HG03045 (cell line): ENCODE results near the gene RHOD.

Source experiments
- ATAC-seq: cut with Tn5 transposase; IDR thresholded peaks from one replicate; pipeline ENCODE4 v1.9.1; 2021; ENCODE audit warnings: mild to moderate bottlenecking, moderate library complexity; ENCODE audit not compliant: unreplicated experiment

Gene RHOD, protein sequence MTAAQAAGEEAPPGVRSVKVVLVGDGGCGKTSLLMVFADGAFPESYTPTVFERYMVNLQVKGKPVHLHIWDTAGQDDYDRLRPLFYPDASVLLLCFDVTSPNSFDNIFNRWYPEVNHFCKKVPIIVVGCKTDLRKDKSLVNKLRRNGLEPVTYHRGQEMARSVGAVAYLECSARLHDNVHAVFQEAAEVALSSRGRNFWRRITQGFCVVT

DNA sequence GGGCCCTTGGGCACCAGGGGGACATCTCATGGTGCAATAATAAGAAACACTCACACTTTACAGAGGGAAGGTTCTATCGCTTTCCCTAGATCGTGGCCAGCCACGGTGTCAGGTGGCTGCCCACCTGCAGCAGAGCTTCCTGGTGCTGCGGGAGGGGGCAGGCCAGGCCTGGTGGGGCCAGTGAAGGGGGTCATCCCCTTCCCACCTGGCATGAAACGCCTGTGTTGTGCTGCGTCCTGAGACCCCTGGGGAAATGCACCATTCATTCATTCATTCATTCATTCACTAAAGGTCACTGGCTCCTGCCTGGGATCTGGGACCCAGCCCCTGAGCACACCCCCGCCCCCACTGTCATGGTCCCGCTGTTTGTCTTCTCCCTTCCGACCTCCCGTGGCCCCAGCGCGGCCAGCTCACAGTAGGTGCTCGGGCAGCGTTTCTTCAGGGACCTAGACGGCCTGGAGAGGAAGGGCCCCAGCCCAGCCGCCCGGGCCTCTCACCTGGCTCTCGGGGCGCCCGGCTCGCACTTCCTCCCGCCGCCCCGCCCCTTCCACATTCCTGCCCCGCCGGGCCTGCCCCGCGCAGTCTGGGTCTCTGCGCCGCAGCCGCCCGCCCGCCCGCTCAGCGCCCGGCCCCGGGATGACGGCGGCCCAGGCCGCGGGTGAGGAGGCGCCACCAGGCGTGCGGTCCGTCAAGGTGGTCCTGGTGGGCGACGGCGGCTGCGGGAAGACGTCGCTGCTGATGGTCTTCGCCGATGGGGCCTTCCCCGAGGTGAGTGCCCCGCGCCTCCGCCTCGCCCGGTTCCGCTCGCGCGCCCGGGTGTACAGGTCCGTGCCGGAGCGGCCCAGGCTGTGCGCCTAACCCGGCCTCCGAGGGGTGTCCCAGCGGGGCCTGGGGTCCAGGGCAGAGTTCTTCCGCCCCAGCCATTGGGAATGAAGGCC, at the start of gene RHOD:
Gene RHOD (plus strand): TSS at position 581 of the 938 bp plus-strand sequence. CDS start 56 bp downstream, at position 637.
- ATAC-seq, result no peak

DNA sequence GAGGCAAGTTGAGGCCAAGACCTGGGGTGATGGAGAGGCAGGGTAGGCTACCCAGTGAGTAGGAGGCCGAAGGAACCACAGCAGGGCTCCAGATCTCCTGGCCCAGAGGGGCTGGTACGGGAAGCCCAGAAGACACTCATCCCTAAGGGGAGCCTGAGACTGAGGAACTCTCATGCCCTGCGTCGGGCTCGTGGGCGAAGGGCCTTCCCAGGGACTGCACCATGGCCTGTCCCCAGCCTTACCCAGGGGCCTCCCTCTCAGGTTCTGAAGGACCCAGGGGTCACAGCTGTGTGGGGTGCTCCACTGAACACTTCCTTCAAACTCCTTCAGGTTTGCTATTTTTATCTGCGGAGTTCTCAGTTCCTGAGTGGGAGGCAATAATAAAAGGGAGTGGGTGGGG, 49.5 kb upstream of the RHOD start:
- no peak for ATAC-seq

DNA sequence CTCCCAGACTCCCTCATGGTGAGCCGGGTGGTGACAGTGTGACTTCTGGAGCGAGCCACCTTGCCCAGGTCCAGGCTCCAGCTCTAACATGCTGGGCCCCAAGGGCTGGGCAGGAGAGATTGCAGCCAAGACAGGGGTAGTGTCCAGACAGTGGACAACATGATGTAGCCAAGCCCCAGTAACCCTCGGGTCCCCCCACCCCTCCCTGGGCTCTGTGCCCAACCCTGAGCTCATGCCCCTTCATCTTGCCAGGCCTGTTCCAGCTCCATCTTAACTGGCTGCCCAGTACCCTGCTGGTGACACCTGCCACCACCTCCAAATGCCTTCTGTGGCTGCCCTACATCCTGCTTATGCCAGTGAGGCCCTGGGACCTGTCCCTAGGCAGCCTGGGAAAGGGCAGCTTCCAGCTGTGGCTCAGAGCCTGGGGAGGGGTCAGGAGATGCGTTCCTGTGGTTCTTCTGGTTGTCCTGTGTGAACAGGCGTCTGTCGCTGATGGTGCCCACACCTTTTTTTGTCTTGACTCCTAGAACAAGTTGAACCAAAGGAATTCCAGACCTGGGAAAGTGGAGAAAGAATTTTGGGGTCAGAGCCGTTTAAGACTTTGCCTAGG, 46.2 kb upstream of the RHOD start:
- ATAC-seq, result no peak

DNA sequence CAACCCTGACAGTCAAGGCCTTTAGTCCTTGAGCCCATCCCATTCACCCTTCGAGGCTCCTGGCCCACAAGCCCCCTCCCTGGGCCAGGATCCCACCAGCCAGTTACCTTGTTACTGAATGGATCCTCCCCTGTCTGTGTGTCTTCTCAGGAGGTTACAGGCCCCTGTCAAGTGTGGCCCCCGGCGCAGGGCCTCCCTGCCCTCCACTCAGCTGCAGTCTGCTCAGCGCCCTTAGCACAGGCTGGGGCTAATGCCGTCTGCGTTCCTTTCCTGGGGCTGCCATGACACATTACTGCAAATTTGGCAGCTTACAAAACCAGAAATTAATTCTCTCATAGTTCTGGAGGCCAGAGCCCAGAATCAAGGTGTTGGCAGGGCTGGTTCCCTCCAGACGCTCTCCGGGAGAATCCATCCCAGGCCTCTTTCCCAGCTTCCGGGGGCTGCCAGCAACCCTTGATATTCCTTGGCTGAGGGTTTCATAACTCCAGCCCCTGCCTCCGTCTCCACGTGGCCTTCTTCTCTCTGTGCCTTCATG, 43.1 kb upstream of the RHOD start:
- no peak for ATAC-seq

DNA sequence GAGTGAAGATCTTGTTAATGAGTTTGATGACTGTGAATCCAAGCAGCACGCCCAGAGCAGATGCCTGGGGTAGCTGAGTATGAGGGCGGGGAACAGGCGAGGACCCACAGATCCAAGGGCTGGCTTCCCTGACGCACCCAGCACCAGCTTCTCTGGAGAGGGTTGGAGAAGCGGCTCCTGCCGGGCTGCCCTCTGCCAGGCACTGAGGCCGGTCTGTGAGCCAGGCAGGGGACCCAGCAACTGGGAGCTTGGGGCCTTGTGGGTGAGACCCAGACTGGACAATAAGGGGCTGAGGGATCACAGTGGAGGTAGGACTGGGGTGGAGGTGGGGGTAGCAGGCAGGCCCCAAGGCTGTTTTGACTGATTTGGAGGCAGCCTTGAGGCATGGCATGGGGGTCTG, 42.3 kb upstream of the RHOD start:
- ATAC-seq, result no peak

DNA sequence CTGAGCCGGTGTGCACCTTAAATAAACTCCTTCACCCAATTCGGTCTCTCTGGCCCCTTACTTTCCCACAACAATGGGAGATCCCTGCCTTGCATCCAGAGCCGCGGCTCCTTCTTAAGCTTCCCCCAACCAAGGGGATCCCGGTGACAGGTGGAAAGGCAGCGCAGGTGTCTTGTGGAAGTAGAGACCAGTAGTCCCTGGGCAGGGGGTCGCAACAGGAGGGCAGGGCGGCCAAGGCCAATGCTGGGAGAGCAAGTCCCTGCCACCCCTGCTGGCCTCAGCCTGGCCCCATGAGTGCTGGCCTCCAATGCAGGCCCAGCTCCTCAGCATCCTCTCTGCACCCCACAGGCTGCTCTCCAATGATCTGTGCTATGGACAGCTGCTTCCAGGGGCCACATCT, 41.6 kb upstream of the RHOD start:
- no peak for ATAC-seq

DNA sequence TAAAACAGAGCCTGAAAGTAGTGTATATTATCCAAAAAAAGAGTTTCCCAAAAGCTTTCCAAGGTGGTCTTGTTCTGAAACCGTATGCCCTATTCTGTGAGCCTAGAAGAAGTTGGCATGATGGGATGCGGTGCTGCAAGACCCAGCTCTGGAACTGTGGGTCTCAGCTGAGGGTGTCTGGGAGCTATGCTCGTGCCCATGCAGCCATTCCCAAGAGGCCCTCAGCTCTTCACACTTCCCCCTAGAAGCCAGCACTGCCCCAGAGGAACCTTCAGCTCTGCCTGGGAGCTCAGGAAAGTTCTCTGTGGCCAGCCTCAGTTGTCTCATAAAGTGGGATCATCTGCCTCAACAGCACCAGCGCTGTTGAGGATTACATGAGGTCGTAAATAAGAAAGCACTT, 40.1 kb upstream of the RHOD start:
- ATAC-seq, result no peak

DNA sequence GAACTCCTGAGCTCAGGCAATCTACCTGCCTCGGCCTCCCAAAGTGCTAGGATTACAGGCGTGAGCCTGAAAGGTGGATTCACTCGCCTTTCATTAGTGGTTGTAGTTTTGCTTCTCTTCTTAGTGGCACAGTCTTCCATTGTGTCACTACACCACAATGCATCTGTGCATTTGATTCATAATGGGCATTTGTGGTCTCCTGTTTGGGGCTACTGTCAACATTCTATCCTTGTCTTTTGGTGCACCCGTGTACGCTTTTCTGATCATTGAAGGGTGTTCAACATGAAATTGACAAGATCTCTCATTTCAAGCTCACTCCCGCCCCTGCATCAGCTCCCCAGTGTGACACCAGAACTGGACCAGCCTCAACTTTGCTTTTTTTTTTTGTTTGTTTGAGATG, 35.7 kb upstream of the RHOD start:
- no peak for ATAC-seq

DNA sequence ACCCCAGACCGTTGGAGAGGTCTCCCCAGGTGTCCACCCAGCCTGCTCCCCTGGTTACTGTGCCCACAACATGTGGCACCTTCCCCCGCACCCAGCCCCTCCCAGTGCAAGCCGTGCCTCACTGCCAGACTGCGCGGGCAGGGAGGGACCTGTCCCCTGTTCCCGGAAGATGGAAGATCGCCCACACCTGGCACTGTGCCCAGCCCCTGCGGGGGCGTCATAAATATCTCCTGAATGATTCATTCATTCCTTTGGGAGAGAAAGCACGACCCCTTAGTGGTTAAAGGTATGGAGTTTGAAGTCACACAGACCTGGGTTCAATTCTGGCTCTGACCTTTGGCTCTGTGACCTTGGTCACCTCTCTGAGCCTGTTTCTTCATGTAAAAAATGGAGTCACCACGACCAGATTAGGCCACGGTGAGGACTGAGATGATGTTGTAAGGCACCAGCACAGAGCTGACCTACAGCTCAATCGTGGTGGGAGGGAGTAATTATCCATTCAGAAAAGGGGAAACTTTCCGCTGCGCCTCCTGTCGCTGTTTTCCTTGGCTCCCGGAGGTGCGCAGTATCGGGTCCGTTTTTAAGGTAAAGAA, 34.2 kb upstream of the RHOD start:
- no peak for ATAC-seq

DNA sequence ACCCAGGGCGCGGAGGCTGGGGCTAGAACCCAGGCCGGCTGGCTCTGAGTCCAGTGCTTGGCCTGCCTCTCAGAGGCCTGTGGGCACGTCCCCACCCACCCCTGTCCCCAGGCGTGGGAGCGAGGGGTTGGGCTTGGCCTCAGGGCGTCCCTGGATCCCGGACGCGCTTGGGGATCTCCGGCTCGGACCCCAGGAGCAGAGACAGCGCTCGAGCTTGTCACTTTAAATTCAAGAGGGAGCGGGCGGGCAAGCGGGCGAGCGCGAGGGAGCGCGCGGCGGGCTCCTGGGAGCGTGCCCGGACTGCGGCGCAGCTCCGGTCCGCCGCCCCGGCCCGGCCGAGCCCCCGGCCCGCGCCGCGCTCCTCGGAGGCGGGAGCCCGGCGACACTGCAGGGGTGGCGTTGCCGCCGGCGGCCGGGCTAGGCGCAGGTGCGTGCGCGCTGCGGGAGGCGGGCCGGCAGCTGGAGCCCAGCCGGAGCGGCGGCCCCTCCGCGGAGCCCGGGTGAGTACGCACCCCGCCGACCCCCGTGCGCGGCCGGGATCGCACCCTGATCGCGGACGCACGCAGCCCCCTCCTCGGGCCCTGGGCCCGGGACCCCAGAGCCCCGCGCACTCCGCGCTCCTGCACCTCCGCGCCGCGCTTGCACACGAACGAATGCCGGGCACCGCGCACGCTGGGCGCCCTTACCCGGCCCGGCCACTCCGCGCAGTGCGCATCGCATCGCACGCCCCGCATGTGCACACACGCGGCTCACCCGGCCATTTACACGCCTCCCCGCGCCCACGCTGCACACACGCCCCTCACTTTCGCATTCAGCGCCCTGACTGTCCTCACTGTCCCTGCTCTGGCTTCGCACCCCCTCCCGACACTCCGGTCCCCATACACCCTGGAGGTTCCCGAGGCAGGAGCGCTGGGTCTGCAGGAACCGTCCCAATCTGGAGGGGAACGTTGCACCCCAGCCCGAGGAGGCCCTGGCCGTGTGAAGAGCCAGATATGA, 33.4 kb upstream of the RHOD start, which contains the start of gene SYT12:
Gene SYT12 (plus strand): TSS at position 174 of the 996 bp plus-strand sequence. CDS start 7,011 bp downstream, outside the sequence.
- ATAC-seq, result no peak

DNA sequence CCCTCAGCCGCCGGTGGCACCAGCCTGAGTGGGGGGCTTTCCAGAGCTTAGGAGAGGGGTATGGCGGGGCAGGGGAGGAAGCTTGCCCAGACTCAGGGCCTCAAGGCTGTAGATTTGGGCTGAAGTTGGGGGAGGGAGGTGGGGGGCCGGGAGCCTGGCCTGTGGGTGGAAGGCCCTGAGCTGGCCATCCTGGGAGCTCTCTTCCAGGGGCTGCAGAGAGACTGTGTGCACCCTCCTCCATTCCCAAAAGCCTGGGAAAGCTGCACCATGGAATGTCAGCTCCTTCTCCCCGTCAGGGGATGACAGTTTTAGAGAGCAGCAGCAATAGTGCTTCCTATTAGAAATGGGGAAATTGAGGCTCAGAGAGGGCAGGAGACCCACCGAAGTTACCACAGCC, 32.7 kb upstream of the RHOD start:
- ATAC-seq, result no peak

DNA sequence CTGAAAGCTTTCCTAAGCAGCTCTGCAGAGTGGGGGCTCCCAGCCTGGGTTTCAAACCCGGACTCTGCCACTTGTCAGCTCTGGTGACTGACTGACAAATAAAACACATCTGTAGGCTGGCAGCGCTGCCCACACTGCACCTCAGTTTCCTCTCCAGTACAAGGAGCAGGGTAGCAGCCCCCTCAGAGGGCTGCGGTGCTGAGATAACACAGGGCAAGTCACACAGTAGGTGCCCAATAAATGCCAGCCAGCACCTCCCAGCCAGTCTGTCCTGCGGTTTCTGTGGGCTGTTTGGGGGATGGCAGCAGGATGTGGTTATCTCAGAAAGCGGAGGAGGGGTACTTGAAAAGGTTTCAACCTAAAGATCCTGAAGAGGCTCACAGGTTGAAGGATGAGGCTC, 32.2 kb upstream of the RHOD start:
- no peak for ATAC-seq

DNA sequence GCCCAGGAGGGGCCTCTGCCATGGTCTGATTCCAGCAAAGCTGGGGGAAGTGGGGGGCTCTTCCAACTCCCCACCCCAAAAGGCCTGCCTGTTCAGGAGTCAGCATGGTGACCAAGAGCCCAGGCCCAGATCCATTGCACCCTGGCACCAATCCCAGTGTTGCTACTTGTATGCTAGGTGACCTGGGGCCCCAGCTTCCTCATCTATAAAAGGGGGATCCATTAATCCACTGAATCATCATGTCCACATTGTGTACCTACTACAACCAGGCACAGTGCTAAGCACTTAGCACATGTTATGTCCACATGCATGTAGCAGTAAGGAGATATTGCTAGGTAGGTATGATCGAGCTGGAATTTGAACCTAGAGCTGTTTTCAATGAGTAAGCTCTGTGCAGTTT, 31.7 kb upstream of the RHOD start:
- no peak for ATAC-seq

DNA sequence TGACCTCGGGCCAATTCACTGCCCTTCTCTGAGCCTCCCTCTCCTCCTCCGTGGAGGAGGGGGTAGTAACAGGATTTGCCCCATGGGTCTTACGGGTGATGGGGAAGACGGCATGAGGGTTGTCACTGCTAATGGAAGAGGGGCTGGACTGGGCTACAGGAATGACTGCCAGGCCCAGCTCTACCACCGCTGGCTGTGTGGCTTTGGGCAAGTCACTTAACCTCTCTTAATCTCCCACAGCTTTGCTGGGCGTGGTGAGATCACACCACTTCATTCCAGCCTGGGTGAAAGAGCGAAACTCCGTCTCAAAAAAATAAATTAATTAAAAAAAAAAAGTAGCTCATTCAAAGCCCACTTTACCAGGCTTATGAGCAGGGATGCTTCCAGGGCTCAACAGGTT, 30.9 kb upstream of the RHOD start:
- no peak for ATAC-seq

DNA sequence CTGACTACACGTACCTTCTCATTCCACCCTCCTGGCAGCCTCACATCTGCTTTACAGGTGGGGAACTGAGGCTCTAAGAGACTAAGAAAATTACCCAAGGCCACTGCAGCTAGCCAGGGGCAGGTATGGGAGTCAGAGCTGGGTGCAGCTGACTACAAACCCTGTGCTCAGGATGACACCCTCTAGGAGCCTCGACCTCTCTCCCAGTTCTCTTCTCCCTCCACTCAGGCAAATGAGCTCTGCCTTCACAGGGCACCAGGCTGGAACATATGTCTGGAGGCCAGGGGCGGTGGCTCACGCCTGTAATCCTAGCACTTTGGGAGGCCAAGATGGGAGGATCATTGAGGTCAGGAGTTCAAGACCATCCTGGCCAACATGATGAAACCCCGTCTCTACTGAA, 29.7 kb upstream of the RHOD start:
- no peak for ATAC-seq

DNA sequence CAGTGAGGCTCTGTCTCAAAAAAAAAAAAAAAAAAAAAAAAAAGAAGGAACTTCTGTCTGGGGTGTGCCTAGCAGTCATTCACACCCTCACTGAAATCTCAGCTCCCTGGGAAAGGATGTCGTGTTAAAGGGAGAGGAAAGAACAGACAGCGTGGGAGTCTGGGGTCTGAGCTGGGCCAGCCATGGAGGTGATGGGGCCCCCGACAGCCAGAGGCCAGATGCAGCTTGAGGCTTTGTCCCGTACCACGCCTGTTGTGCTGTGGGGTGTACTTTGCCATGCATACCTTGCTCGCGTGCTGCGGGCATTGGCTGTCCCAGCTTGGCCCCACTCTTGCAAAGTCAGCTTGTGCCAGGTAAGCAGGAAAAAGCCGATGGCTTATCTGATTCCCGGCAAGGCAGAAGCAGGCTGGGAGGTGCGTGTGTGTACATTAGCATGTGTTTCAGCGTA, 29.1 kb upstream of the RHOD start:
- ATAC-seq, result no peak

DNA sequence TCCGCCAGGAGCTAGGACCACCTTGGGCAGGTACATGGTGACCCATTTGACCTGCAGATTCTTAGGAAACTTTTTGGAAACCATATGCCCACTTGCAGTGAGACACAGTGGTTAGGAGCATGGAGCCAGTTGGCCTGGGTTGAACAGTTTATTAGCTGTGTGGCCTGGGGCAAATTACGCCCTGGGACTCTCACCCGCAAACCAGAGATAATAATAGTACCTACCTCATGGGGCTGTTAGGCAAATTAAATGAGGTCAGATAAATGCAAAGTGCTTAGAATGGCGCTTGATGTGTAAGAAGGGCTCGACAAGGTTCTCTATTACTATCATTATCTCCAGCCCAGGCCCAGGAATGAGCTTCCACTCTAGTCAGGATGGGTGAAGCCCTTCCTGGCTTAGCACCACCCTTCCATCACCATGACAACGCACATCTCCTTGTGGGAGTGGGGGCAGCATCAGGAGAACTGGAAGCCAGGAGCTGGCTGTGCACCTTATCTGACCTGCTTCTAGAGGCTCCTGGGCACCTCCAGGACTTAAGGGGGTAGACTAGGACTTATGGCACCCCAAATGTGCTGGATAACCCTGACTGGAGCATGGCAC, 28.6 kb upstream of the RHOD start:
- ATAC-seq, result no peak

DNA sequence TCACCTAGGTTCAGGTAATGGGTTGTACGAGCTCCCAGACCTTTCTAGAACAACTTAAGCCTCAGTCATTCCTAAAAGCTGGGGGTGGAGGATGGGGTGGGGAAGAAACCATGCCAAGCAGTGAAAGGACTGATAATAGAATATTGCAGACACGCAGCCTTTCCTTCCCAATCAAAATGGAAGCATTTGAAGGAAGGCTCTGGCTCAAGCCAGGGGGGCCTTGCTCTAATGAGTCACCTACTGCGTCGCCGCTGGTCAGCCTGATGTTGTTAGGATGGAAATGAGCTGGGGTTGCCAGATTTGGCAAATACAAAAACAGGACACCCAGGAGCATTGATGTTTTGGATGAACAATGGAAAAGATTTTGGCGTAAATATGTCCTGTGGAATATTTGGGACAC, 27.5 kb upstream of the RHOD start:
- ATAC-seq, result no peak

DNA sequence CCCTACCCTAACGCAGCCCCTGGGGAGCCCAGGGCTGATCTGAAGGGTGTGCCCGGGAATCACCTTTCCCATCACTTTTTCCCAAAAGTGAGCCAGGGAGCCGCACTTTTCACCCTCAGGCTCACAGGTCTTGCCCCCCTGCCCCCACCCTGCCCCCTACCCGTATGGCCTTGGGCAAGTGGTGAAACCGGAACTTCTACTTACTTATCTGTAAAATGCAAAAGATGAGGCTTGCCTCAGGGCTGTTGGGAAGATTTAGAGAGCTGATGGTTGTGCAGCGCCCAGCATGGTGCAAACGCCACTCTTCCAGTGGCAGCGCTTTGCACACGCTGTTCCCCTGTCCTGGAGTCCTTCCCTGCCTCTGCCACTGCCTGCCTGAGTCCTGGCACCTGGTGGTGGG, 25.7 kb upstream of the RHOD start:
- ATAC-seq, result no peak
